PC-3 (cell line): ENCODE data around the gene CLRN3.

ENCODE experiments used
- EZH2 ChIP-seq: fragments of 300-600 bp; sonication (generic); IDR thresholded peaks from one replicate; pipeline ENCODE4 v1.6.1; 2017; ENCODE audit warnings: antibody characterized with exemption, mild to moderate bottlenecking, low read length; ENCODE audit not compliant: unreplicated experiment
- EZH2phosphoT487 ChIP-seq: fragments of 300-600 bp; sonication (generic); IDR thresholded peaks from 2 replicates; pipeline ENCODE4 v1.6.1; 2018; ENCODE audit warnings: mild to moderate bottlenecking, antibody characterized with exemption, low read length, borderline replicate concordance
- TF ChIP-seq, protein P1 (sequence below): fragments of 300-600 bp; sonication (generic); conservative IDR thresholded peaks from 2 replicates; pipeline ENCODE4 v1.5.1; 2017; ENCODE audit warnings: antibody characterized with exemption, low read depth, mild to moderate bottlenecking, low read length

DNA sequence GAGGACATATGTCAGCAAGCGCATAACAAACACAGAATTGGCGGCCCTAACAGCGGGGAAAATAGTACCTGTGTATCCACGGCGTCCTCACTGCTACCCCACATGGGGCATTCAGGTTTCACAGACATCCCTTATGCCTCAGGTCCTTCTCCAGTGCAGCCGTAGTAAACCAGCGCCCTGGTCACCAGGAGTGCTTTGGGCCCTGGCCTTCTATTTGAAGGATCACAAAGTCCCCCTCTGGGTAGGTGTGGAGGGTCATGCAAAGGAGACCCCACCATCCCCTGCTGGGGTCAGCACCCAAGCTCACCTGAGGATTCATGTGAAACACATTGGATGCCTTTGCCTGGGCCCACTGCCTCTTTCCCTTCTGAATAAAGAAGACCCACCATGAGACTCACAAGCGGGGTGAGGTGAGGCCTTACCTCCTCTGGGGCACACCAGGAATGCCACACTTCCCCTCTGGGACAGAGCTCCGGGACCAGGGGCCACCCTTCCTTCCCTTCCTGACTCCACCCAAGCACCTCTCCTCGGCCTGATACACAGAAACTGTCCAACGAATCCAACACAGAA lies 18.8 kb downstream of the CLRN3 start:
- TF ChIP-seq EZH2 (no peak), EZH2phosphoT487 (no peak)
- TF ChIP-seq, protein P1, sequence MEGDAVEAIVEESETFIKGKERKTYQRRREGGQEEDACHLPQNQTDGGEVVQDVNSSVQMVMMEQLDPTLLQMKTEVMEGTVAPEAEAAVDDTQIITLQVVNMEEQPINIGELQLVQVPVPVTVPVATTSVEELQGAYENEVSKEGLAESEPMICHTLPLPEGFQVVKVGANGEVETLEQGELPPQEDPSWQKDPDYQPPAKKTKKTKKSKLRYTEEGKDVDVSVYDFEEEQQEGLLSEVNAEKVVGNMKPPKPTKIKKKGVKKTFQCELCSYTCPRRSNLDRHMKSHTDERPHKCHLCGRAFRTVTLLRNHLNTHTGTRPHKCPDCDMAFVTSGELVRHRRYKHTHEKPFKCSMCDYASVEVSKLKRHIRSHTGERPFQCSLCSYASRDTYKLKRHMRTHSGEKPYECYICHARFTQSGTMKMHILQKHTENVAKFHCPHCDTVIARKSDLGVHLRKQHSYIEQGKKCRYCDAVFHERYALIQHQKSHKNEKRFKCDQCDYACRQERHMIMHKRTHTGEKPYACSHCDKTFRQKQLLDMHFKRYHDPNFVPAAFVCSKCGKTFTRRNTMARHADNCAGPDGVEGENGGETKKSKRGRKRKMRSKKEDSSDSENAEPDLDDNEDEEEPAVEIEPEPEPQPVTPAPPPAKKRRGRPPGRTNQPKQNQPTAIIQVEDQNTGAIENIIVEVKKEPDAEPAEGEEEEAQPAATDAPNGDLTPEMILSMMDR, result no peak
